ENCODE results near the gene ADCY10.
"Not testable (repeated sequence)": the region's sequence is repeated elsewhere in the genome, so short reads cannot be mapped to it uniquely, and the experiment has no call there.

ADCY10 gene

GRCh38 chr1:167880580-167881021, 33.3 kb downstream of the ADCY10 start:
- DNase-seq = no peak

DNA sequence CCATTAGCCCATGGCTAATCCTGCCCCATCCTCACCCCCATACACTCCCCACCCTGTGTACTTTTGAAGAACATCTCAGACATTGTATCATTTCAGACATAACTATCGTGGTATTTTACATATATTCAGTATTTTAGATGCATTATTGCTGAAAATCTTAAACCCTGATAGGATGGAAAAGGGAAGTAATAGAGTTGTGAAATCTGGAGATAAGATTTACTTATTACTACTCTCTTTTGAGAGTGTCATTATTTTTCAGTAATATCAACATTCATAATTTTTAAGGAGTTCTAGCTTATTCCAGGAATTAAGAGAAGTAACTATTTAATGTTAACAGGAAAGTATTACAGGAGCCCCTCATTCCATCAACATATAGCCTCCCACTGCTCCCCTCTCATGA, 34.4 kb downstream of the ADCY10 start:
- DNase-seq = no peak

- DNase-seq = no peak
Measured at GRCh38 chr1:167878372-167879160, 35.4 kb downstream of the ADCY10 start.

GRCh38 chr1:167876597-167877175, 37.2 kb downstream of the ADCY10 start:
- DNase-seq = no peak

GRCh38 chr1:167871331-167871730, 42.6 kb downstream of the ADCY10 start:
- no peak for DNase-seq

GRCh38 chr1:167869157-167870001, 44.6 kb downstream of the ADCY10 start:
- DNase-seq = not testable (repeated sequence)

DNA sequence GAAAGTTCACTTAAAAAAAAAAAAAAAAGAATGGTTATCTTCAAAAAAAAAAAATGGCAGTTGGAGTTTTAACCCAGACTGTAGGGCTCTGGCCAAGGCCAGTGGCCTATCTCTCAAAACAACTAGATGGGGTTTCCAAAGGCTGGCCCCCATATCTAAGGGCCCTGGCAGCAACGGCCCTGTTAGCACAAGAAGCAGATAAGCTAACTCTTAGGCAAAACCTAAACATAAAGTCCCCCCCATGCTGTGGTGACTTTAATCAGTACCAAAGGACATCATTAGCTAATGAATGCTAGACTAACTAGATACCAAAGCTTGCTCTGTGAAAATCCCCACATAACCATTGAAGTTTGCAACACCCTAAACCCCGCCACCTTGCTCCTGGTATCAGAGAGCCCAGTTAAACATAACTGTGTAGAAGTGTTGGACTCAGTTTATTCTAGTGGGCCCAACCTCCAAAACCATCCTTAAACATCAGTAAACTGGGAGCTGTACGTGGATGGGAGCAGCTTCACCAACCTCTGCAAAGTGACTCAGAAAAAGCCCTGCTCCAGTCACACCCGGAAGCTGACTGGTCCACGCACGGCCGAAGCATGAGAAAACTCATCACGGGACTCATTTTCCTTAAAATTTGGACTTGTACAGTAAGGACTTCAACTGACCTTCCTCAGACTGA, 47.1 kb downstream of the ADCY10 start:
- not testable (repeated sequence) for DNase-seq

- not testable (repeated sequence) for DNase-seq
Measured at GRCh38 chr1:167866326-167866725, 47.6 kb downstream of the ADCY10 start.

DNA sequence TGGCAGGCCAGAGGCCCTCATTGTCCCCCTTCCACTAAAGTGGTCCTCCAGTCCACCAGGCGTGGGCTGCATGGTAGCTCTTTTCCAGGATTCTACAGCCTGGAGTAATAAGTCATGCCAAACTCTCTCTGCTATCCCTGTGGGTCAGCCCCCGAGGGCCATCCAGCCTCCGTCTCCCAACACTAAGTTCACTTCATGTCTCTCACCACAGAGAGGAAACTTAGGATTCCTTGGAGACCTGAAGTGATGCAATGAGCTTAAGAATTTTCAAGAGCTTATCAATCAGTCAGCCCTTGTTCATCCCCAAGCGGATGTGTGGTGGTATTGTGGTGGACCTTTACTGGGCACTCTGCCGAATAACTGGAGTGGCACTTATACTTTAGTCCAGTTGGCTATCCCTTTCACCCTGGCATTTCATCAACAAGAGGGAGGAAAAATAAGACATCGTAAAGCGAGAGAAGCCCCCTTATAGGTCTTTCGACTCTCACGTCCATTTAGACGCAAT, 48.1 kb downstream of the ADCY10 start:
- DNase-seq = not testable (repeated sequence)

- not testable (repeated sequence) for DNase-seq
Measured at GRCh38 chr1:167865193-167865592, 48.7 kb downstream of the ADCY10 start.

- no peak for DNase-seq
Measured at GRCh38 chr1:167864392-167865032, 49.4 kb downstream of the ADCY10 start.

DNA sequence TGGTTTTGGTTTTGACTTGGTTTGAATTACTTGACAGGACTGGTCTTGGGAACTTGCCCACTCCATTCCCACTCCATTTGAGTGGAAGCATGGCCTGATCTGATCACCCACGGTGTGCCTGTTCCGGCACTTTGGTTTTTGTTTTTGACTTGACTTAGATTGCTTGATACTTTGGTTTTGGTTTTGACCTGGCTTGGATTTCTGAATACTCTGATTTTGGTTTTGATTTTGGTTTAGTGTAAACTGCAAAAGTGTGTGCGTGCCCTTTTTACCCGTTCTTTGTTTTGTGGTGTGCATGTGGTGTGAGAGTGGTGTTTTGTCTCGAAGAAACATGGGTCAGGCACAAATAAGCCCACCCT, 50.0 kb downstream of the ADCY10 start:
- DNase-seq = no peak

DNA sequence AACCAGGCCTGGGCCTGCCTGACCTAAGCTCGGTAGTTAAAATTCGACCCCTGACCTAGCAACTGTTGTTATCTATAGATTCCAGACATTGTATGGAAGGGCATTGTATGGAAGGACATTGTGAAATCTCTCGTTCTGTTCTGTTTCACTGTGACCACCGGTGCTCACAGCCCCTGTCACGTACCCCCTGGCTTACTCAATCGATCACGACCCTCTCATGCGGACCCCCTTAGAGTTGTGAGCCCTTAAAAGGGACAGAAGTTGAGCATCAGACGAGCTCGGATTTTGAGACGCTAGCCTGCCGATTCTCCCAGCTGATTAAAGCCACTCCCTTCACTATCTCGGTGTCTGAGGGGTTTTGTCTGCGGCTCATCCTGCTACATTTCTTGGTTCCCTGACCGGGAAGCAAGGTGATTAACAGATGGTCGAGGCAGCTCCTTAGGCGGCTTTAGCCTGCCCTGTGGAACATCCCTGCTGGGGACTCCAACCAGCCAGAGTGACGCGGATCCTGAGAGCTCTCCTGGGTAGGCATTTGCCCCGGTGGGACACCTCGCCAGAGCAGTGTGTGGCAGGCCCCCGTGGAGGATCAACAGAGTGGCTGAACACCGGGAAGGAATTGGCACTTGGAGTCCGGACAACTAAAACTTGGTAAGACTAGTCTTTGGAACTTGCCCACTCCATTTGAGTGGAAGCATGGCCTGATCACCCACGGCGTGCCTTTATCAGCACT, 50.6 kb downstream of the ADCY10 start:
- not testable (repeated sequence) for DNase-seq

DNA sequence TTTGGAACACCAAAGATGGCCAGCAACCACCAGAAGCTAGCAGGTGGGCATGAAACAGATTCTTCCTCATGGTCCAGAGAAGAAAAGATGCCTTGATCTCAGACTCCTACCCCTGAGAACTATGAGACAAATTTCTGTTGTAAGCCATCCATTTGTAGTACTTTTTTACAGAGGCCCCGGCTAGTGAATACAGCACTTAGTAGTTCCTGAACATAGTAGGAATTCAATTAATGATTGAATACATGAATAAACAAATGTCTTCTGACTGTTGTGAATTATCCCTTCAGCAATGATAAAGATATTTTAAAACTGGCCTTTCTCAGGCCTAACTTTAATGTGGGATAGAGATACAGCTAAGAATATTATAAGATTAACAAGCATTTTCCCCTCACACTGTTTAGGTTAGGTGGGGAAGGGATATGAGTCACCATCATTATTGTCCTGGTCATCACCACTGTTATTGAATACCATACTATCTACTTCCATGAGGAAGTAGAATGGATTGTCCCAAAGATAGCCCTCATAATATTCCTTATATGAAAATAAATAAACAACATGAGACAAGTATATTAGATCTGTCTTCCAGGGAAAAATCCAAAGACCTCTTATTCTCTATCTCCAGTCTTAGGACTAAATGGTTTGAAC, 51.4 kb downstream of the ADCY10 start:
- no peak for DNase-seq

GRCh38 chr1:167861664-167862381, 52.1 kb downstream of the ADCY10 start:
- DNase-seq = no peak

GRCh38 chr1:167860231-167860923, 53.6 kb downstream of the ADCY10 start:
- DNase-seq = no peak

DNA sequence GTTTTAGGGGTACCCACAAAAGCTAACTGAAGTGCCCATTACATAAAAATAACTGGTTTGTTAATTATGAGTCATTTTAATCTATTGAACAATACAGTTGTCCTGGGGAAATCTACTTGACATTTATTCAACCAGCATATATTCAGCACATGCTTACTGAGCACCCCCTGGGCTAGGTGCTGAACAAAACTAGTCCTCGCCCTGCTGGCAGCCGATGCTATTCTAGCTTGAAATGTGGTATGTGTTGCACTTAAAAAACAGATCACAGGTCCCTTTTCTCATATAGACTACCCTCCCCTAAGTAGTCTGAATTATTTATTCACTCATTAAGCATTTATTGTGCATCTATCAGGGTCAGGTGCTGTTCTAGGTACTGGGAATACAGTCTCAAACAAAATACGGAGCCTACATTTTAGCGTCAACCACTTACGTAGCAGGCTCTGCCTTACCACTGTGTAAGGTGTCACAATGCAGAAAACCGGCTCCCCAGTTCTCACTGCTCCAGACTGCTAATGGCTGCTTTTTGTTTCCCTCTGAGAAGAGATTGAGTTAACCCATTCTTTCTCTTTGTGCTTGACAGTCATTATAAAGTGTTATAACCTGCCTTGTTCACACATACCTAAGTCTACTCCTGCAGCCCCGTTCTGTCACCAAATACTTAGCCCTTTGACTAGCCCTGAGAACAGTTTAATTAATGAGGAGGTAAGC, 57.1 kb downstream of the ADCY10 start:
- no peak for DNase-seq

DNA sequence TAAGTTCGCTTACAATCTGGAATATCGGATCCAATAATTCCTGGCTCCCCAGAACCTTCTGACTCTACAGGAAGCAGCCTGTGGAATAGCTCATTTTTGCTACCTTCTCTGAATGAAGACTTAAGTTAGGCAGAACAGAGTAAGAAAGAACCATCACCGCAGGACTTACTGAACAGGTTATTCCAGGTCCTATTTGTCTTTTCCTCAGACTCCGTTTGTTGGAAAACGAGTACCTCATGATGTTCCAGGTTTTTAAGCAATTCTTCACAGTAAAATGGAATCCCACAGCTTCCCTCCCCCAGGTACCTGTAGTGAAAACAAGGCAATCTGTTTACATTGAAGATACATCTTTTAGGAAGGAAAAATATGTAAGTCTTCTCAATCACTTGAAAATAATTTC, 59.8 kb downstream of the ADCY10 start:
- DNase-seq = no peak

DNA sequence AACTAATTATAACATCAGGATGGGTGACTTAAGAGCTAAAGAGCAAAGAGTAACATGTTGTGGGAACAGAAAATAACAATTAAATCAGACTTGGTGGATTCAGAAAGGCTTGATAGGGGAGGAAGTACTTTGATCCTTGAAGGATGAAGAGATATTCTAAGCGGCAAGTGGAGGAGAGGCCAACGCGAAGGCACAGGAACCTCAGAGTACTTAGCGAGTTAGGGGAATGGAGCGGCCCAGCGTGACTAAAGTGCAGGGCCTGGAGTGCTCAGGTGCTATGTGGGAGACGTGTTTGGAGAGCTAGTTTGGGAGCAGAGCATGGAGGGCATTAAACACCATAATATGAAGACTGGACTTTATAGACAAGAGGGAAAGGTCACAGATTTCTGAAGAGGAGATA, 64.3 kb downstream of the ADCY10 start:
- DNase-seq = no peak
